Measurements from ENCODE around the gene ST8SIA2. TPM values are rescaled to one million over a fixed set of nuclear protein-coding genes. Genes with fewer than 3 reads are reported as not detected.

Gene ST8SIA2
- total and polyA plus RNA-seq, 7 donors = 0.03 to 0.79 (median 0.12) TPM; not detected in 4

DNA sequence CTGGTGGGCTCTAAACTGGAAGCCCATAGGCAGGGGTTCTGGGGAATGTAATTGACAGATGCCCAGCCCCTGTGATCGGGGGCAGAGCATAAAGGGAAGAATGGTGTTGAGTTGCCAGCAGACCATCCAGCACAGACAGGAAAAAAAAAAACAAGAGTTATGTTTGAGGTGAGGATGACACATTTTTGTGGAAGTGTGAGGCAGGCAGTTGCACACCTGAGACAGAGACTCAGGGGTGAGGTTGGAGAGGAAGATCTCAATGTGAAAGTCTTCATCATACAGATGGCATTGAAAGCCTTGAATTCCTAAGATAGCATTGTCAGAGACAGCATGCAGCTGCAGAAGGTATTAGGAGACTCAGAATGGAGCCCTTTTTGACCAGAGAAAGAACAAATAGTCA, 18.6 kb upstream of the ST8SIA2 start:
- intact Hi-C loops (cut with DNase I) = no loop called here
- no peak for DNase-seq
- ATAC-seq = no peak
- TF ChIP-seq, protein P1, sequence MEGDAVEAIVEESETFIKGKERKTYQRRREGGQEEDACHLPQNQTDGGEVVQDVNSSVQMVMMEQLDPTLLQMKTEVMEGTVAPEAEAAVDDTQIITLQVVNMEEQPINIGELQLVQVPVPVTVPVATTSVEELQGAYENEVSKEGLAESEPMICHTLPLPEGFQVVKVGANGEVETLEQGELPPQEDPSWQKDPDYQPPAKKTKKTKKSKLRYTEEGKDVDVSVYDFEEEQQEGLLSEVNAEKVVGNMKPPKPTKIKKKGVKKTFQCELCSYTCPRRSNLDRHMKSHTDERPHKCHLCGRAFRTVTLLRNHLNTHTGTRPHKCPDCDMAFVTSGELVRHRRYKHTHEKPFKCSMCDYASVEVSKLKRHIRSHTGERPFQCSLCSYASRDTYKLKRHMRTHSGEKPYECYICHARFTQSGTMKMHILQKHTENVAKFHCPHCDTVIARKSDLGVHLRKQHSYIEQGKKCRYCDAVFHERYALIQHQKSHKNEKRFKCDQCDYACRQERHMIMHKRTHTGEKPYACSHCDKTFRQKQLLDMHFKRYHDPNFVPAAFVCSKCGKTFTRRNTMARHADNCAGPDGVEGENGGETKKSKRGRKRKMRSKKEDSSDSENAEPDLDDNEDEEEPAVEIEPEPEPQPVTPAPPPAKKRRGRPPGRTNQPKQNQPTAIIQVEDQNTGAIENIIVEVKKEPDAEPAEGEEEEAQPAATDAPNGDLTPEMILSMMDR (IDR thresholded peaks at IDR 0.05) = no peak
- H3K27me3 ChIP-seq (ENCODE audit: insufficient read depth in 3 of 3, low read length in 2 of 3) = no peaks in the 10 kb centered on the region
- no peaks in the 10 kb centered on the region for H3K9me3 ChIP-seq
- H3K4me1 ChIP-seq = no peaks in the 10 kb centered on the region
- no peak overlapping the region for H3K27ac ChIP-seq
- no peak overlapping the region for H3K4me3 ChIP-seq
- H3K36me3 ChIP-seq (ENCODE audit: insufficient read depth in 1 of 2, low read depth in 1 of 2) = no peaks in the 10 kb centered on the region
- 68 to 82% (median 79%) methylated on average over 1 of the region's 1 CpG for WGBS, 3 donors

DNA sequence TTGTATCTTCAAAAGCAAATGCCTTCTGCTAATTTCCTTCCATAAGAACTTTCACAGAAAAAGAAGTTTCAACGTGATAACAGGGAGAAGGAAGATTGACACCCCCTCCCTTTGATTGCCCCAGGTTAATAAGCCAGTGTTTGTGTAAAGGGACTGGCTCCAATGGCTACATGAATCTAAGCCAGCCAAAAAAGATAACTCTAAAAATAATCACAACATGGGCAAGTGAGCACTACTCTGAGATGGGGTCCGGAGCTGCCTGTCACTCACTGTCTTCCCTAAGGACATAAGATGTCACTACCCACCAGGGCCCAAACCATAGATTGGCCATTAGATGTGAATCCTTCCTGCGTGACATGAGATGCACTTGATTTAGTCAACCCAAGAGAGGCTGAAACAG, 17.6 kb upstream of the ST8SIA2 start:
- TF ChIP-seq, protein P1 (IDR thresholded peaks at IDR 0.05) = no peak
- H3K4me3 ChIP-seq = no peak overlapping the region
- ATAC-seq (no peak), DNase-seq (no peak)
- no peaks in the 10 kb centered on the region for H3K36me3 ChIP-seq (ENCODE audit: insufficient read depth in 1 of 2, low read depth in 1 of 2)
- H3K9me3 ChIP-seq = no peaks in the 10 kb centered on the region
- no peaks in the 10 kb centered on the region for H3K27me3 ChIP-seq (ENCODE audit: insufficient read depth in 3 of 3, low read length in 2 of 3)
- intact Hi-C loops (cut with DNase I) = no loop called here
- H3K27ac ChIP-seq = no peak overlapping the region
- 87 to 93% (median 90%) methylated on average over 3 of the region's 3 CpGs for WGBS, 3 donors
- H3K4me1 ChIP-seq = no peaks in the 10 kb centered on the region

DNA sequence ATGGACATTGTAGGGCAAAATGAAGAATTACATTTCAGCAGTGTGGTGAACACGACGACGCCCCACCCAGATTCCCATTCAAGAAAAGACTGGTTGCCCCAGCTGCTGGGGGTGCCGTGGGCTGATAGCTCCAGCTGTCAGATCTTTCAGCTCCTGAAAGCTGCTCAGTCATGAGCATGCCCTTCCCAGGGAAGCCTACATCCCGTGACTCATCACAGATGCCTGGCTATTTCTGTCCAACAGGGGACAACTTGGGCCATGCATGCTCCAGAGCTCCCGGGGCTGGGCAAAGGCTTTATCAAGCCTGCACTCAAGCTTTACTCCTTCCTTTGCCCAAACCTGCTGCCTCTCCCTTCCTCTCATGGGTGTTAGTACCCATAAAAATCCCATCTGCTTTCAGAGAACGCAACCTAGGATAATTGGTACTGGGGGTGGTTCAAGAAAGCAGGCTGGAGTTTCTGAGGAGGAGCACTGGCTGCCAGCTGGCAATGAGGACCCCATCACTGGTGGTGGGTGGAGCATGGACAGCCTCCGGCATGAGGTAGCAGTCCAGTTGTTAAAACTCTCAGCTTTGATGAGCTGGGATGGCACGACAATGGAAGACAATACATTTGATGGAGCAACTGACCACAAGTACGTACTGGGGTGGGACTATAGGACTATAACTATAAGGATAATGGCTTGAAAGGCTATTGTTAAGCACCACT, 16.4 kb upstream of the ST8SIA2 start:
- TF ChIP-seq, protein P1 (IDR thresholded peaks at IDR 0.05) = no peak
- H3K36me3 ChIP-seq (ENCODE audit: insufficient read depth in 1 of 2, low read depth in 1 of 2) = no peaks in the 10 kb centered on the region
- peaks cover 0 to 2% (median 0%) of the 10 kb centered on the region in 3 donors for H3K27me3 ChIP-seq (ENCODE audit: insufficient read depth in 3 of 3, low read length in 2 of 3)
- no peak overlapping the region for H3K4me3 ChIP-seq
- ATAC-seq (peak; percentile 83 to 98 (median 93)), DNase-seq (peak in 1 of 2 donors; percentile 22)
- intact Hi-C loops (cut with DNase I) = no loop called here
- H3K9me3 ChIP-seq = no peaks in the 10 kb centered on the region
- H3K4me1 ChIP-seq = no peaks in the 10 kb centered on the region
- H3K27ac ChIP-seq = no peak overlapping the region
- 33 to 49% (median 44%) methylated on average over 10 of the region's 10 CpGs for WGBS, 3 donors

DNA sequence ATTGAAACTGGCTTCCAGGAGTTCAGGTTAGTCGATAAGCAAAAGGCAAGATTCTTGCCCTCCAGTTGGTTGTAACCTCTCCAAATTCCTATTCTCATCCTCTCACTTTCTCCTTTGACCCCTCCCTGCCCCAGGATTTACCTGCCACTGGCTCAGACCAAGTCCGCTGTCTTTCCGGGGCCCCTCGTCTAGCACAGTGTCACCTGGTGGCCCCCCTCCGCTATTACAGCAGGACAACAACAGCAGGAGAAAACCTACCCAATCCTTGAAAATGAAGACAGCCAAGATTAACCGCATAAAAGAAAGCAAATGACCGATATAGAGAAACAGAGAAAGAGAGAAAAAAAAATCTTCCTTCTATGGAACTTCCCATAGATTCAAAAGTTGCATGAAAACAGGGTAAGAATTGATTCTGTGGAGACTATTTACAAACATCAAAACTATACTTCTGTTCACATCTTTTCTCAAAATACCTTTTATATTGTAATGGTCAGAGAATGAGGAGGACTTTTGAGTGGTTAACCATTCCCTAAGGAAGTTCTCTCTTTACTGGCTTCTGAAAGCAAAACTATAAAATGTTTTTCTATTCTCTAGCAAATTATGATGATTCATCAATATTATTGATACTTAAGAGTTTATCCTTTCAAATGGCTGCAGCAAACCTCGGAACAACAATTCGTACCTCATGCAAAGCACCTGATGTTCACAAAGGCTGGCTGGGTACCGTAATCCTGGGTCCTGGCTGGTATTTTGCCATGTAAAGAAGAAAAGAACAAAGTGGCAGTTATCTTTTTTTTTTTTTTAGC, 10.0 kb upstream of the ST8SIA2 start:
- peaks cover 0 to 8% (median 6%) of the 10 kb centered on the region in 3 donors for H3K27me3 ChIP-seq (ENCODE audit: insufficient read depth in 3 of 3, low read length in 2 of 3)
- WGBS, 3 donors = 38 to 48% (median 41%) methylated on average over 10 of the region's 10 CpGs

More for the DNA sequence above, 10.0 kb upstream of the ST8SIA2 start:
- DNase-seq = no peak
- Histone ChIP-seq H3K4me3 (no peak overlapping the region), H3K4me1 (no peaks in the 10 kb centered on the region), H3K9me3 (no peaks in the 10 kb centered on the region), H3K36me3 (ENCODE audit: insufficient read depth in 1 of 2, low read depth in 1 of 2) (no peaks in the 10 kb centered on the region), H3K27ac (no peak overlapping the region)
- ATAC-seq = peak in 1 of 4 donors; percentile 68
- intact Hi-C loops (cut with DNase I) = loop anchor here (5.0 kb wide), 1 partner anchor 286 kb away; no protein-coding TSS in a partner anchor
- TF ChIP-seq, protein P1 (IDR thresholded peaks at IDR 0.05) = peak; percentile 32

All from psoas muscle (tissue), 8 donors.